Measurements from ENCODE around the gene MAPK9.
A peak's percentile ranks its signal among the peaks of the same experiment; 100 is the strongest.
"Not testable (repeated sequence)": the region's sequence is repeated elsewhere in the genome, so short reads cannot be mapped to it uniquely, and the experiment has no call there.

MAPK9 gene

GRCh38 chr5:180235846-180236245 lies 56.0 kb downstream of the MAPK9 start:
- DNase-seq (ENCODE audit: low read depth in 2 of 2, low spot score in 1 of 2), result no peak

- DNase-seq (ENCODE audit: low read depth in 2 of 2, low spot score in 1 of 2), result no peak
These were observed 56.8 kb downstream of the MAPK9 start for GRCh38 chr5:180235077-180235476.

- no peak for DNase-seq (ENCODE audit: low read depth in 2 of 2, low spot score in 1 of 2)
These were observed 57.6 kb downstream of the MAPK9 start for GRCh38 chr5:180234271-180234670.

- no peak for DNase-seq (ENCODE audit: low read depth in 2 of 2, low spot score in 1 of 2)
These were observed 58.2 kb downstream of the MAPK9 start for GRCh38 chr5:180233729-180234128.

- DNase-seq (ENCODE audit: low read depth in 2 of 2, low spot score in 1 of 2), result no peak
These were observed 61.9 kb downstream of the MAPK9 start for GRCh38 chr5:180230017-180230416.

GRCh38 chr5:180222056-180222455 lies 69.8 kb downstream of the MAPK9 start:
- no peak for DNase-seq (ENCODE audit: low read depth in 2 of 2, low spot score in 1 of 2)

GRCh38 chr5:180217797-180218196 lies 74.1 kb downstream of the MAPK9 start:
- no peak for DNase-seq (ENCODE audit: low read depth in 2 of 2, low spot score in 1 of 2)

- no peak for DNase-seq (ENCODE audit: low read depth in 2 of 2, low spot score in 1 of 2)
These were observed 75.2 kb downstream of the MAPK9 start for GRCh38 chr5:180216646-180217171.

GRCh38 chr5:180215783-180216630 lies 75.9 kb downstream of the MAPK9 start:
- no peak for DNase-seq (ENCODE audit: low read depth in 2 of 2, low spot score in 1 of 2)

GRCh38 chr5:180214870-180215770 lies 76.8 kb downstream of the MAPK9 start:
- DNase-seq (ENCODE audit: low read depth in 2 of 2, low spot score in 1 of 2), result no peak

- DNase-seq (ENCODE audit: low read depth in 2 of 2, low spot score in 1 of 2), result no peak
These were observed 78.2 kb downstream of the MAPK9 start for GRCh38 chr5:180213657-180214207.

GRCh38 chr5:180213256-180213600 lies 78.7 kb downstream of the MAPK9 start:
- no peak for DNase-seq (ENCODE audit: low read depth in 2 of 2, low spot score in 1 of 2)

- no peak for DNase-seq (ENCODE audit: low read depth in 2 of 2, low spot score in 1 of 2)
These were observed 79.3 kb downstream of the MAPK9 start for GRCh38 chr5:180212363-180213255.

GRCh38 chr5:180211761-180212035 lies 80.2 kb downstream of the MAPK9 start:
- no peak for DNase-seq (ENCODE audit: low read depth in 2 of 2, low spot score in 1 of 2)

- DNase-seq (ENCODE audit: low read depth in 2 of 2, low spot score in 1 of 2), result no peak
These were observed 80.7 kb downstream of the MAPK9 start for GRCh38 chr5:180210961-180211760.

- not testable (repeated sequence) for DNase-seq (ENCODE audit: low read depth in 2 of 2, low spot score in 1 of 2)
These were observed 81.8 kb downstream of the MAPK9 start for GRCh38 chr5:180210077-180210476.

GRCh38 chr5:180209137-180209581 lies 82.7 kb downstream of the MAPK9 start, which contains the start of gene RASGEF1C:
RASGEF1C (minus strand) TSS chr5:180209211; CDS start chr5:180138052, 71,159 bp downstream.
- peak in 1 of 2 donors; percentile 20 for DNase-seq (ENCODE audit: low read depth in 2 of 2, low spot score in 1 of 2)

GRCh38 chr5:180208435-180209081 lies 83.3 kb downstream of the MAPK9 start:
- DNase-seq (ENCODE audit: low read depth in 2 of 2, low spot score in 1 of 2), result no peak

- DNase-seq (ENCODE audit: low read depth in 2 of 2, low spot score in 1 of 2), result no peak
These were observed 83.8 kb downstream of the MAPK9 start for GRCh38 chr5:180208038-180208434.
